Astrocyte (in vitro differentiated cells and primary cell): ENCODE measurements around the gene FBXO30.

Experiments used
- CTCF ChIP-seq: IDR thresholded peaks from 2 replicates; pipeline ENCODE4 v1.5.1; 2011; ENCODE audit warnings: low read depth, mild to moderate bottlenecking, inconsistent platforms, low read length, moderate library complexity; ENCODE audit not compliant: insufficient read depth
- EZH2 ChIP-seq: IDR thresholded peaks from 2 replicates; pipeline ENCODE4 v1.6.1; 2012; ENCODE audit warnings: mild to moderate bottlenecking, low read length, inconsistent platforms; ENCODE audit not compliant: insufficient read depth

- no peak for TF ChIP-seq CTCF
- TF ChIP-seq EZH2: no peak
These were observed at the start of gene FBXO30 for GRCh38 chr6:145814501-145815308.
